Sigmoid colon (tissue), 7 donors: Measurements from ENCODE around the gene MICALL2. TPM values are rescaled to one million over a fixed set of nuclear protein-coding genes. Genes with fewer than 3 reads are reported as not detected.

ENCODE experiments used
- DNase-seq: peaks from one replicate; pipeline ENCODE4 v3.0.0-alpha.2; 2019
- H3K27ac ChIP-seq, 4 donors: fragments of 200-600 bp; sonication (generic); one replicate each; pipeline ENCODE4 v1.5.1; 2016 to 2019; ENCODE audit warnings: mild to moderate bottlenecking in 1 of 4
- H3K27me3 ChIP-seq, 3 donors: fragments of 200-600 bp; sonication (generic); one replicate each; pipeline ENCODE4 v1.5.1; 2019; ENCODE audit warnings: mild to moderate bottlenecking in 1 of 3
- H3K36me3 ChIP-seq, 4 donors: fragments of 200-600 bp; sonication (generic); one replicate each; pipeline ENCODE4 v1.5.1; 2016 to 2019
- H3K4me1 ChIP-seq, 4 donors: fragments of 200-600 bp; sonication (generic); one replicate each; pipeline ENCODE4 v1.5.1; 2017 to 2019
- H3K4me3 ChIP-seq, 4 donors: fragments of 200-600 bp; sonication (generic); one replicate each; pipeline ENCODE4 v1.5.1; 2017 to 2019; ENCODE audit warnings: mild to moderate bottlenecking in 2 of 4, moderate library complexity in 1 of 4
- H3K9me3 ChIP-seq, 4 donors: fragments of 200-600 bp in 3 of 4; sonication (generic) in 3 of 4; one replicate each; pipeline versions ENCODE4 v1.5.1 to v1.6.1; 2013 to 2019
- EP300 ChIP-seq, 4 donors: sonication (generic); formaldehyde crosslinking; IDR thresholded peaks; one replicate each; pipeline ENCODE4 v1.6.1; 2017; ENCODE audit warnings: antibody characterized with exemption in 4 of 4
- POLR2A ChIP-seq, 2 donors: fragments of 450-650 bp; IDR thresholded peaks; one replicate each; pipeline ENCODE4 v1.6.1; 2016; ENCODE audit warnings: antibody characterized with exemption in 2 of 2, mild to moderate bottlenecking in 2 of 2, moderate library complexity in 2 of 2
- POLR2AphosphoS5 ChIP-seq, 4 donors: sonication (generic); formaldehyde crosslinking; IDR thresholded peaks; one replicate each; pipeline ENCODE4 v1.6.1; 2017; ENCODE audit warnings: antibody characterized with exemption in 4 of 4
- WGBS, 2 donors: extraction: QIAGEN DNeasy Blood & Tissue Kit; methylation state at CpG; one replicate each; pipeline ENCODE4 v1.1.7; 2013; 5-methylcytosine and 5-hydroxymethylcytosine counted together
- intact Hi-C: fragments of 100-400 bp; cut with DNase I; formaldehyde crosslinking; loops from one replicate; pipeline ENCODE4 v1.15.1; 2023
- polyA plus RNA-seq, 3 donors: library from polyadenylated mRNA; stranded (reverse); fragments of 200-250 nt; gene quantifications; one replicate each; pipeline ENCODE4 v1.2.3, GENCODE V29; 2013
- total RNA-seq, 4 donors: library from RNA; depleted of rRNA; stranded (reverse); fragments of >200 nt; gene quantifications; one replicate each; pipeline ENCODE4 v1.1.0, GENCODE V29; 2016
- TF ChIP-seq, protein P1 (sequence below), 4 experiments: fragments of 450-650 bp in 3 of 4; fragments of 200-600 bp in 1 of 4; IDR thresholded peaks; one replicate each; pipeline ENCODE4 v1.5.1; 2016 to 2019; ENCODE audit warnings: antibody characterized with exemption in 4 of 4, mild to moderate bottlenecking in 3 of 4, moderate library complexity in 2 of 4
- donor health status: healthy with polysubstance abuse.
- donor health status: Bipolar disorder and iron deficiency.
- donor health status: healthy.

MICALL2 gene
- total and polyA plus RNA-seq, 7 donors: 8.4 to 86.2 (median 30.7) TPM

DNA sequence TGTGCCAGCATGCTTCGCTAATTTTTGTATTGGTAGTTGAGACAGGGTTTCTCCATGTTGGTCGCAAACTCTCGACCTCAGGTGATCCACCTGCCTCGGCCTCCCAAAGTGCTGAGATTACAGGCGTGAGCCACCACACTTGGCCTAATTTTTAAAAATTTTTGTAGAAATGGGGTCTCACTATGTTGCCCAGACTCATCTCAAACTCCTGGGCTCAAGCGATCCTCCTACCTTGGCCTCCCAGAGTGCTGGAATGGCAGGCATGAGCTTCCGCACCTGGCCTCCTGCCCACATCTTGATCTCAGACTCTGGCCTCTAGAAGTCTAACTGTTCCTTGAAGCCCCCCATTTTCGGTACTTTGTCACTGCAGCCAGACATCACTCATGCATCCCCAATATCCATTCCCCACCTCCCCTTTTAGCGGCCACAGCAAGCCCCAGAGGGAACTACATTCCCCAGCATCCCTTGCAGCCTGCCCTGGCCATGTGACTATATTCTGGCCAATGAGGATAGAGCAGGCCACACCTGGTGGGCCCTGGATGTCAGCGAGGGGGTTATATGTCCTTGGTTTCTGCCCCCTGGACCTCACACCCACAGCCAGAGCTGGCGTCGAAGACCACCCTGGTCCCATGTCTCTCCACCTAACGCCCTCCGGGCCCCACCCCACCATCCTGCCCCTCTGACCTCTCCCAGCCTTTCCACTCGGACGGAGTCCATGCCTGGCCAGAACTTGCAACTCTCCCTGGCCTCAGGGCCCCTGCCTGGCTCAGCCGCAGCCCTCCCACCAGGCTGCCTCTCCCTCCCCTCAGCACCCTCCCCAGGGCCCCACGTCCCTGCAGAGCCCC lies 33.8 kb downstream of the MICALL2 start:
- TF ChIP-seq, protein P1, sequence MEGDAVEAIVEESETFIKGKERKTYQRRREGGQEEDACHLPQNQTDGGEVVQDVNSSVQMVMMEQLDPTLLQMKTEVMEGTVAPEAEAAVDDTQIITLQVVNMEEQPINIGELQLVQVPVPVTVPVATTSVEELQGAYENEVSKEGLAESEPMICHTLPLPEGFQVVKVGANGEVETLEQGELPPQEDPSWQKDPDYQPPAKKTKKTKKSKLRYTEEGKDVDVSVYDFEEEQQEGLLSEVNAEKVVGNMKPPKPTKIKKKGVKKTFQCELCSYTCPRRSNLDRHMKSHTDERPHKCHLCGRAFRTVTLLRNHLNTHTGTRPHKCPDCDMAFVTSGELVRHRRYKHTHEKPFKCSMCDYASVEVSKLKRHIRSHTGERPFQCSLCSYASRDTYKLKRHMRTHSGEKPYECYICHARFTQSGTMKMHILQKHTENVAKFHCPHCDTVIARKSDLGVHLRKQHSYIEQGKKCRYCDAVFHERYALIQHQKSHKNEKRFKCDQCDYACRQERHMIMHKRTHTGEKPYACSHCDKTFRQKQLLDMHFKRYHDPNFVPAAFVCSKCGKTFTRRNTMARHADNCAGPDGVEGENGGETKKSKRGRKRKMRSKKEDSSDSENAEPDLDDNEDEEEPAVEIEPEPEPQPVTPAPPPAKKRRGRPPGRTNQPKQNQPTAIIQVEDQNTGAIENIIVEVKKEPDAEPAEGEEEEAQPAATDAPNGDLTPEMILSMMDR (IDR thresholded peaks at IDR 0.05): no peak
- TF ChIP-seq EP300 (IDR thresholded peaks at IDR 0.05) (no peak), POLR2A (IDR thresholded peaks at IDR 0.05) (no peak), POLR2AphosphoS5 (IDR thresholded peaks at IDR 0.05) (no peak)
- Histone ChIP-seq H3K9me3 (no peaks in the 10 kb centered on the region), H3K27ac (no peak overlapping the region), H3K27me3 (peaks cover 0 to 55% (median 45%) of the 10 kb centered on the region in 3 donors), H3K4me1 (no peaks in the 10 kb centered on the region), H3K36me3 (no peaks in the 10 kb centered on the region), H3K4me3 (no peak overlapping the region)
- no peak for DNase-seq
- intact Hi-C loops: no loop called here
- WGBS, 2 donors: 67 to 77% methylated on average over 18 of the region's 18 CpGs

DNA sequence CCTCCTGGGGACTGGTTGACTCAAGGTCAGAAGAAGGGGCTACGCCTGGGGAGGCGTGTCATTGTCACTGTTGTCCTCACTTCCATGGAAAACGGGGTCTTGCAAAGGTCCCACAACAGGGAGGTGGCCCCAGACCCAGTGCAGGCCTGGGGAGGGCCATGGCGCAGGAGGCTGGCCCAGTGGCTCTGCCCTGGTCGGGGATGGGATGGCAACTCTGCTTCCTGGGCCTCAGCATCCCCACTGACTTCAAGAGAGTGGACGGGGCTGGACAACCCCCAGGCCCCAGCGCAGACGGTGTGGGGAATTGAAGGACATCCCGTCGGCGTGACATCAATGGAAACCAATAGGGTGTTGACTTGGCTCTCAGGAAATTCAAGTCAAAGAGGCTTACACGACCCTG lies 35.2 kb downstream of the MICALL2 start:
- Histone ChIP-seq H3K4me1 (no peaks in the 10 kb centered on the region), H3K27me3 (peaks cover 0 to 54% (median 35%) of the 10 kb centered on the region in 3 donors), H3K36me3 (no peaks in the 10 kb centered on the region), H3K4me3 (no peak overlapping the region), H3K27ac (no peak overlapping the region), H3K9me3 (no peaks in the 10 kb centered on the region)
- WGBS, 2 donors: 76 to 81% methylated on average over 12 of the region's 12 CpGs
- TF ChIP-seq, protein P1 (IDR thresholded peaks at IDR 0.05): no peak
- no peak for DNase-seq
- intact Hi-C loops: no loop called here

DNA sequence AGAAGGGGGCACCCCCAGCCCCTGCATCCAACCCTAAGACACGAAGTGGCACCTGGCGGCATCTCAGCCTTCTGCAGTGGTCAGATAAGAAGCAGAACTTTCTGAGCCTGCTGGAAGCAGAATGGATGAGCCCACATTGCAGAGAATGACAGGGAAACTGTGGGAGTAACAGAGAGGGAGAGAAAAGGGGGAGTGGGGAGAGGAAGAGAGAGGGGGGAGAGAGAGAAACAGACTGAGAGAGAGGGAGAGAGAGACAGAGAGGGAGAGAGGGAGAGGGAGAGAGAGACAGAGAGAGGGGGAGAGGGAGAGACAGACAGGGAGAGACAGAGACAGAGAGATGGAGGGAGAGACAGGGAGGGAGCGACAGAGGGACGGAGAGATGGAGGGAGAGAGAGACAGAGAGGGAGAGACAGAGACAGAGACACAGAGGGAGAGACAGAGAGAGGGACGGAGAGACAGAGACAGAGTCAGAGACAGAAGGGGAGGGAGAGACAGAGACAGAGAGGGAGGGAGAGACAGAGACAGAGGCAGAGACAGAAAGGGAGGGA lies 35.9 kb downstream of the MICALL2 start:
- Histone ChIP-seq H3K27me3 (peaks cover 0 to 57% (median 42%) of the 10 kb centered on the region in 3 donors), H3K36me3 (no peaks in the 10 kb centered on the region), H3K4me1 (no peaks in the 10 kb centered on the region), H3K4me3 (no peak overlapping the region), H3K27ac (no peak overlapping the region), H3K9me3 (no peaks in the 10 kb centered on the region)
- intact Hi-C loops: no loop called here
- TF ChIP-seq EP300 (IDR thresholded peaks at IDR 0.05) (no peak), POLR2A (IDR thresholded peaks at IDR 0.05) (no peak), POLR2AphosphoS5 (IDR thresholded peaks at IDR 0.05) (no peak)
- TF ChIP-seq, protein P1 (IDR thresholded peaks at IDR 0.05): no peak
- no peak for DNase-seq
- WGBS, 2 donors: 64 to 66% methylated on average over 5 of the region's 5 CpGs

DNA sequence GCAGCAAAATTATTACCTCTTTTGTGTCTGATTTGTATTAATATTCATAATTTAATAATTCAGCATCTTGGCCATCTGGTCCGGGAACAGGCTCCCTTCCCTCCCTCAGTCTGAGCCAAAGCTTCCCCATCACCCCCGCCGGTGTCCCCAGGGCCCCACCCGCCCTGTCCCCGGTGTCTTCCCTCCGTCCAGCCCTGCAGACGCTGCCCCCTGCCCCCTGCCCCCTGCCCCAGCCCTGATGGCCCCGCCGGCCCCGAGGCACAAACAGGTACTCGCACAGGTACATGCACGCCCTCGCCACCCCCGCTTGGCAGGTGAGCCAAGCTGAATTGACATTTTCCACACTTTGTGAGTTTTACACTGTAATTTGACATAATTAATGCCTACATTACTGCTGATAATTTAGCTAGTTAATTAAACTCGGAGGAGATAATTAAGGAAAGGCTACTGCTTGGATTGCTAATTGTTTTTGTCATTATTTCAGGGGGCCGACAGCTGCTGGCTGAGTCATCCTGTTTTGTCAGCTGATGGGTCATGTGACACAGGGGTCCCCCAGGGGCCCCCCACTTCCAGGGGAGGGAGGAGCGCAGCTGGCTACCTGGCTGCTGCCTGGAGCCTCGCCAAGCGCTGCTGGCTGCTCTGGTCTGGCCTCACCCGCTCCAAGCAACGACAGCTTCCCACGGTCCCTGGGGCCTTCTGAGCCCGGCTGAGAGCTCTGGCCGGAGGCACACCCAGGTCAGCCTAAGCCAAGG lies 36.6 kb downstream of the MICALL2 start:
- peaks cover 0 to 57% (median 44%) of the 10 kb centered on the region in 3 donors for H3K27me3 ChIP-seq
- intact Hi-C loops: no loop called here

More for the DNA sequence above, 36.6 kb downstream of the MICALL2 start:
- H3K4me3 ChIP-seq: no peak overlapping the region
- H3K9me3 ChIP-seq: no peaks in the 10 kb centered on the region
- no peaks in the 10 kb centered on the region for H3K36me3 ChIP-seq
- DNase-seq: no peak
- TF ChIP-seq POLR2AphosphoS5 (IDR thresholded peaks at IDR 0.05) (no peak), EP300 (IDR thresholded peaks at IDR 0.05) (no peak), POLR2A (IDR thresholded peaks at IDR 0.05) (no peak)
- TF ChIP-seq, protein P1 (IDR thresholded peaks at IDR 0.05): no peak
- H3K27ac ChIP-seq: no peak overlapping the region
- H3K4me1 ChIP-seq: no peaks in the 10 kb centered on the region
- WGBS, 2 donors: 19 to 31% methylated on average over 24 of the region's 24 CpGs
